RPMI8226 (cell line): ENCODE measurements around the gene CST4.
"Not testable (repeated sequence)": the region's sequence is repeated elsewhere in the genome, so short reads cannot be mapped to it uniquely, and the experiment has no call there.

Experiments used
- DNase-seq: peaks from one replicate; pipeline ENCODE4 v3.0.0-alpha.2; 2015

The CST4 gene

GRCh38 chr20:23659610-23659988 is 29.2 kb downstream of the CST4 start:
- DNase-seq = not testable (repeated sequence)

GRCh38 chr20:23658989-23659609 is 29.7 kb downstream of the CST4 start:
- no peak for DNase-seq

- DNase-seq = no peak
These were observed 30.5 kb downstream of the CST4 start for GRCh38 chr20:23658336-23658735.

GRCh38 chr20:23657202-23657601 is 31.6 kb downstream of the CST4 start:
- DNase-seq = no peak

- no peak for DNase-seq
These were observed 32.5 kb downstream of the CST4 start for GRCh38 chr20:23656372-23656771.

GRCh38 chr20:23655491-23656211 is 33.2 kb downstream of the CST4 start:
- peak; percentile 45 for DNase-seq

GRCh38 chr20:23654717-23655116 is 34.1 kb downstream of the CST4 start:
- DNase-seq = no peak

- DNase-seq = no peak
These were observed 34.8 kb downstream of the CST4 start for GRCh38 chr20:23654000-23654399.

GRCh38 chr20:23653400-23653938 is 35.4 kb downstream of the CST4 start:
- no peak for DNase-seq

- no peak for DNase-seq
These were observed 35.9 kb downstream of the CST4 start for GRCh38 chr20:23652926-23653325.

- DNase-seq = no peak
These were observed 36.5 kb downstream of the CST4 start for GRCh38 chr20:23652371-23652770.

GRCh38 chr20:23651117-23651516 is 37.7 kb downstream of the CST4 start:
- no peak for DNase-seq

- DNase-seq = no peak
These were observed 38.9 kb downstream of the CST4 start for GRCh38 chr20:23649830-23650417.

- DNase-seq = no peak
These were observed 39.6 kb downstream of the CST4 start for GRCh38 chr20:23649242-23649641.

GRCh38 chr20:23647346-23647745 is 41.5 kb downstream of the CST4 start:
- DNase-seq = no peak

GRCh38 chr20:23646106-23646873 is 42.5 kb downstream of the CST4 start:
- no peak for DNase-seq

- DNase-seq = no peak
These were observed 43.3 kb downstream of the CST4 start for GRCh38 chr20:23645575-23645974.

GRCh38 chr20:23644164-23644563 is 44.7 kb downstream of the CST4 start:
- DNase-seq = no peak

GRCh38 chr20:23643659-23644058 is 45.2 kb downstream of the CST4 start:
- DNase-seq = peak; percentile 29

GRCh38 chr20:23641936-23642751 is 46.7 kb downstream of the CST4 start:
- DNase-seq = no peak

- DNase-seq = peak; percentile 20
These were observed 47.9 kb downstream of the CST4 start for GRCh38 chr20:23640671-23641667.
